ENCODE measurements around the gene CAP1. TPM values are rescaled to one million over a fixed set of nuclear protein-coding genes. Genes with fewer than 3 reads are reported as not detected.

Gene CAP1
- polyA plus RNA-seq, 1 donor from 2014 or later: 162 TPM

- Histone ChIP-seq H3K4me2 (ENCODE audit: low read length) (no peak overlapping the region), H3K27me3 (ENCODE audit: insufficient read depth, low read depth, low read length) (no peaks in the 10 kb centered on the region), H3K4me3 (ENCODE audit: low read length) (no peak overlapping the region), H3K79me2 (replicated peaks; ENCODE audit: insufficient read depth, low read length) (no peaks in the 10 kb centered on the region), H3K36me3 (ENCODE audit: insufficient read depth, low read length) (no peaks in the 10 kb centered on the region), H3K9me3 (ENCODE audit: low read length) (no peaks in the 10 kb centered on the region), H3K27ac (ENCODE audit: low read length) (no peak overlapping the region), H3K9me2 (ENCODE audit: insufficient read depth, low read length) (no peaks in the 10 kb centered on the region), H2AFZ (ENCODE audit: low read depth, low read length) (no peak overlapping the region), H4K20me1 (ENCODE audit: insufficient read depth) (no peaks in the 10 kb centered on the region), H3K9ac (ENCODE audit: low read length) (no peak overlapping the region), H3F3A (ENCODE audit: insufficient read depth, low read length, poor library complexity, severe bottlenecking) (no peaks in the 10 kb centered on the region)
- TF ChIP-seq TAF1 (IDR thresholded peaks at IDR 0.05; ENCODE audit: low read depth): no peak
- no peak for TF ChIP-seq EZH2 (IDR thresholded peaks at IDR 0.05; ENCODE audit: borderline replicate concordance, insufficient read depth, low read length, poor library complexity, severe bottlenecking)
- no peak for TF ChIP-seq EP300 (conservative IDR thresholded peaks at IDR 0.05; ENCODE audit: poor library complexity, severe bottlenecking)
- TF ChIP-seq, protein P1, sequence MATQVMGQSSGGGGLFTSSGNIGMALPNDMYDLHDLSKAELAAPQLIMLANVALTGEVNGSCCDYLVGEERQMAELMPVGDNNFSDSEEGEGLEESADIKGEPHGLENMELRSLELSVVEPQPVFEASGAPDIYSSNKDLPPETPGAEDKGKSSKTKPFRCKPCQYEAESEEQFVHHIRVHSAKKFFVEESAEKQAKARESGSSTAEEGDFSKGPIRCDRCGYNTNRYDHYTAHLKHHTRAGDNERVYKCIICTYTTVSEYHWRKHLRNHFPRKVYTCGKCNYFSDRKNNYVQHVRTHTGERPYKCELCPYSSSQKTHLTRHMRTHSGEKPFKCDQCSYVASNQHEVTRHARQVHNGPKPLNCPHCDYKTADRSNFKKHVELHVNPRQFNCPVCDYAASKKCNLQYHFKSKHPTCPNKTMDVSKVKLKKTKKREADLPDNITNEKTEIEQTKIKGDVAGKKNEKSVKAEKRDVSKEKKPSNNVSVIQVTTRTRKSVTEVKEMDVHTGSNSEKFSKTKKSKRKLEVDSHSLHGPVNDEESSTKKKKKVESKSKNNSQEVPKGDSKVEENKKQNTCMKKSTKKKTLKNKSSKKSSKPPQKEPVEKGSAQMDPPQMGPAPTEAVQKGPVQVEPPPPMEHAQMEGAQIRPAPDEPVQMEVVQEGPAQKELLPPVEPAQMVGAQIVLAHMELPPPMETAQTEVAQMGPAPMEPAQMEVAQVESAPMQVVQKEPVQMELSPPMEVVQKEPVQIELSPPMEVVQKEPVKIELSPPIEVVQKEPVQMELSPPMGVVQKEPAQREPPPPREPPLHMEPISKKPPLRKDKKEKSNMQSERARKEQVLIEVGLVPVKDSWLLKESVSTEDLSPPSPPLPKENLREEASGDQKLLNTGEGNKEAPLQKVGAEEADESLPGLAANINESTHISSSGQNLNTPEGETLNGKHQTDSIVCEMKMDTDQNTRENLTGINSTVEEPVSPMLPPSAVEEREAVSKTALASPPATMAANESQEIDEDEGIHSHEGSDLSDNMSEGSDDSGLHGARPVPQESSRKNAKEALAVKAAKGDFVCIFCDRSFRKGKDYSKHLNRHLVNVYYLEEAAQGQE (IDR thresholded peaks at IDR 0.05; ENCODE audit: borderline replicate concordance): no peak
- TF ChIP-seq RAD21 (conservative IDR thresholded peaks at IDR 0.05): no peak
- no peak for TF ChIP-seq POLR2AphosphoS5 (IDR thresholded peaks at IDR 0.05)
- TF ChIP-seq, protein P2, sequence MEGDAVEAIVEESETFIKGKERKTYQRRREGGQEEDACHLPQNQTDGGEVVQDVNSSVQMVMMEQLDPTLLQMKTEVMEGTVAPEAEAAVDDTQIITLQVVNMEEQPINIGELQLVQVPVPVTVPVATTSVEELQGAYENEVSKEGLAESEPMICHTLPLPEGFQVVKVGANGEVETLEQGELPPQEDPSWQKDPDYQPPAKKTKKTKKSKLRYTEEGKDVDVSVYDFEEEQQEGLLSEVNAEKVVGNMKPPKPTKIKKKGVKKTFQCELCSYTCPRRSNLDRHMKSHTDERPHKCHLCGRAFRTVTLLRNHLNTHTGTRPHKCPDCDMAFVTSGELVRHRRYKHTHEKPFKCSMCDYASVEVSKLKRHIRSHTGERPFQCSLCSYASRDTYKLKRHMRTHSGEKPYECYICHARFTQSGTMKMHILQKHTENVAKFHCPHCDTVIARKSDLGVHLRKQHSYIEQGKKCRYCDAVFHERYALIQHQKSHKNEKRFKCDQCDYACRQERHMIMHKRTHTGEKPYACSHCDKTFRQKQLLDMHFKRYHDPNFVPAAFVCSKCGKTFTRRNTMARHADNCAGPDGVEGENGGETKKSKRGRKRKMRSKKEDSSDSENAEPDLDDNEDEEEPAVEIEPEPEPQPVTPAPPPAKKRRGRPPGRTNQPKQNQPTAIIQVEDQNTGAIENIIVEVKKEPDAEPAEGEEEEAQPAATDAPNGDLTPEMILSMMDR (IDR thresholded peaks at IDR 0.05; ENCODE audit: poor library complexity, severe bottlenecking): no peak
- no peak for TF ChIP-seq MXI1 (conservative IDR thresholded peaks at IDR 0.05; ENCODE audit: poor library complexity, severe bottlenecking)
- no peak for TF ChIP-seq SMC3 (conservative IDR thresholded peaks at IDR 0.05; ENCODE audit: poor library complexity)
Measured at GRCh38 chr1:40110389-40110788, 69.9 kb downstream of the CAP1 start.

DNA sequence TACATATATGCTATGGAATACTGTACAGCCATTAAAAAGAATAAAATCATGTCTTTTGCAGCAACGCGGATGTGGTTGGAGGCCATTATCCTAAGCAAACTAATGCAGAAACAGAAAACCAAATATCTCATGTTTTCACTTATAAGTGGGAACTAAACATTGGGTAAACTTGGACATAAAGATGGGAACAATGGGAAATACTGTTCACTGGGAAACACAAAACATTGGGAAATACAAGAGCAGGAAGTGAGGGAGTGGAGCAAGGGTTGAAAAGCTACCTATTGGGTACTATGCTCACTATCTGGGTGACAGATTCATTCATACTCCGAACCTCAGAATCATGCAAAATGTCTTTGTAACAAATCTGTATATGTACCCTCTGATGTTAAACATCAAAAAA, 73.9 kb downstream of the CAP1 start:
- Histone ChIP-seq H3F3A (ENCODE audit: insufficient read depth, low read length, poor library complexity, severe bottlenecking) (no peaks in the 10 kb centered on the region), H3K27me3 (ENCODE audit: insufficient read depth, low read depth, low read length) (peaks cover 3% of the 10 kb centered on the region), H3K27ac (ENCODE audit: low read length) (no peak overlapping the region), H3K4me3 (ENCODE audit: low read length) (no peak overlapping the region), H3K9me3 (ENCODE audit: low read length) (no peaks in the 10 kb centered on the region), H3K9me2 (ENCODE audit: insufficient read depth, low read length) (no peaks in the 10 kb centered on the region), H3K4me2 (ENCODE audit: low read length) (no peak overlapping the region), H2AFZ (ENCODE audit: low read depth, low read length) (no peak overlapping the region), H4K20me1 (ENCODE audit: insufficient read depth) (no peaks in the 10 kb centered on the region), H3K36me3 (ENCODE audit: insufficient read depth, low read length) (no peaks in the 10 kb centered on the region), H3K79me2 (replicated peaks; ENCODE audit: insufficient read depth, low read length) (no peaks in the 10 kb centered on the region), H3K9ac (ENCODE audit: low read length) (no peak overlapping the region)
- TF ChIP-seq SMC3 (conservative IDR thresholded peaks at IDR 0.05; ENCODE audit: poor library complexity) (no peak), MXI1 (conservative IDR thresholded peaks at IDR 0.05; ENCODE audit: poor library complexity, severe bottlenecking) (no peak), POLR2AphosphoS5 (IDR thresholded peaks at IDR 0.05) (no peak), TAF1 (IDR thresholded peaks at IDR 0.05; ENCODE audit: low read depth) (no peak), EZH2 (IDR thresholded peaks at IDR 0.05; ENCODE audit: borderline replicate concordance, insufficient read depth, low read length, poor library complexity, severe bottlenecking) (no peak)
- TF ChIP-seq, protein P1 (IDR thresholded peaks at IDR 0.05; ENCODE audit: borderline replicate concordance): no peak
- TF ChIP-seq, protein P2 (IDR thresholded peaks at IDR 0.05; ENCODE audit: poor library complexity, severe bottlenecking): no peak

Measured in neural cell (in vitro differentiated cells).